Measurements from ENCODE around the gene SLC25A40.
A peak's percentile ranks its signal among the peaks of the same experiment; 100 is the strongest.

SLC25A40 gene

GRCh38 chr7:87882151-87882937 is 6.2 kb upstream of the SLC25A40 start:
- Histone ChIP-seq H3K4me2 (ENCODE audit: insufficient read depth, low read length) (peak overlapping the region; percentile 94; the same call in 1 of the 2 replicates), H3K4me1 (ENCODE audit: insufficient read depth, low read length) (peaks cover 46% of the 10 kb centered on the region), H3K27me3 (ENCODE audit: insufficient read depth, low read length, poor library complexity) (no peaks in the 10 kb centered on the region), H3K9me3 (ENCODE audit: insufficient read depth, low read length, severe bottlenecking) (no peaks in the 10 kb centered on the region), H3K9ac (ENCODE audit: low read depth, low read length) (0 out of 2 replicates have a peak overlapping the region, but pooled peaks have one; percentile 18), H3K36me3 (ENCODE audit: insufficient read depth, low read length) (peaks cover 83% of the 10 kb centered on the region), H3K27ac (ENCODE audit: low read length) (no peak overlapping the region), H3K79me2 (ENCODE audit: insufficient read depth, low read length) (peaks cover 96% of the 10 kb centered on the region), H4K20me1 (ENCODE audit: insufficient read depth, low read length) (peaks cover 28% of the 10 kb centered on the region; the same call in 1 of the 2 replicates), H3K4me3 (ENCODE audit: low read depth in 1 of 2, low read length in 2 of 2) (no peak overlapping the region), H2AFZ (ENCODE audit: low read depth, low read length) (no peak overlapping the region)
- DNase-seq (no peak), ATAC-seq (ENCODE audit: insufficient read depth, low read depth) (no peak)
- TF ChIP-seq EZH2 (IDR thresholded peaks at IDR 0.05; ENCODE audit: borderline replicate concordance, low read depth, low read length, severe bottlenecking): no peak

GRCh38 chr7:87878208-87878735 is 2.1 kb upstream of the SLC25A40 start:
- Histone ChIP-seq H3K9ac (ENCODE audit: low read depth, low read length) (peak overlapping the region; percentile 97), H3K4me1 (ENCODE audit: insufficient read depth, low read length) (peaks cover 63% of the 10 kb centered on the region), H4K20me1 (ENCODE audit: insufficient read depth, low read length) (peaks cover 28% of the 10 kb centered on the region; the same call in 1 of the 2 replicates), H3K4me2 (ENCODE audit: insufficient read depth, low read length) (peak overlapping the region; percentile 94), H3K9me3 (ENCODE audit: insufficient read depth, low read length, severe bottlenecking) (no peaks in the 10 kb centered on the region), H3K36me3 (ENCODE audit: insufficient read depth, low read length) (peaks cover 54% of the 10 kb centered on the region), H3K27me3 (ENCODE audit: insufficient read depth, low read length, poor library complexity) (no peaks in the 10 kb centered on the region), H3K4me3 (ENCODE audit: low read depth in 1 of 2, low read length in 2 of 2) (peak overlapping the region; percentile 86 to 95; a peak in 3 of 4 replicates), H3K79me2 (ENCODE audit: insufficient read depth, low read length) (peaks cover 99% of the 10 kb centered on the region), H2AFZ (ENCODE audit: low read depth, low read length) (no peak overlapping the region), H3K27ac (ENCODE audit: low read length) (peak overlapping the region; percentile 96)
- no peak for ATAC-seq (ENCODE audit: insufficient read depth, low read depth)
- DNase-seq: no peak
- TF ChIP-seq EZH2 (IDR thresholded peaks at IDR 0.05; ENCODE audit: borderline replicate concordance, low read depth, low read length, severe bottlenecking) (no peak), CTCF (IDR thresholded peaks at IDR 0.05; ENCODE audit: borderline replicate concordance, extremely low read depth, low read length, poor library complexity, severe bottlenecking) (no peak)

GRCh38 chr7:87877366-87878040 is 1.3 kb upstream of the SLC25A40 start:
- DNase-seq (no peak), ATAC-seq (ENCODE audit: insufficient read depth, low read depth) (no peak)
- Histone ChIP-seq H2AFZ (ENCODE audit: low read depth, low read length) (peak overlapping the region; percentile 88), H3K4me3 (ENCODE audit: low read depth in 1 of 2, low read length in 2 of 2) (peak overlapping the region; percentile 86 to 95), H3K9me3 (ENCODE audit: insufficient read depth, low read length, severe bottlenecking) (peaks cover 6% of the 10 kb centered on the region), H3K79me2 (ENCODE audit: insufficient read depth, low read length) (peaks cover 99% of the 10 kb centered on the region), H3K36me3 (ENCODE audit: insufficient read depth, low read length) (peaks cover 57% of the 10 kb centered on the region), H4K20me1 (ENCODE audit: insufficient read depth, low read length) (peaks cover 25% of the 10 kb centered on the region; the same call in 1 of the 2 replicates), H3K27me3 (ENCODE audit: insufficient read depth, low read length, poor library complexity) (no peaks in the 10 kb centered on the region), H3K9ac (ENCODE audit: low read depth, low read length) (peak overlapping the region; percentile 97), H3K4me2 (ENCODE audit: insufficient read depth, low read length) (peak overlapping the region; percentile 94), H3K4me1 (ENCODE audit: insufficient read depth, low read length) (peaks cover 57% of the 10 kb centered on the region), H3K27ac (ENCODE audit: low read length) (peak overlapping the region; percentile 96)
- no peak for TF ChIP-seq EZH2 (IDR thresholded peaks at IDR 0.05; ENCODE audit: borderline replicate concordance, low read depth, low read length, severe bottlenecking)
- no peak for TF ChIP-seq CTCF (IDR thresholded peaks at IDR 0.05; ENCODE audit: borderline replicate concordance, extremely low read depth, low read length, poor library complexity, severe bottlenecking)

All from DND-41 (cell line).